HCT116 (cell line): Measurements from ENCODE around the gene NPPC. TPM values are rescaled to one million over a fixed set of nuclear protein-coding genes. Genes with fewer than 3 reads are reported as not detected.
"Not testable (repeated sequence)": the region's sequence is repeated elsewhere in the genome, so short reads cannot be mapped to it uniquely, and the experiment has no call there.

Experiments used
- ATAC-seq: fragments of 200-7000 bp; cut with Tn5 transposase; 2 replicates; pipeline ENCODE4 v1.9.1; 2020; ENCODE audit warnings: mild to moderate bottlenecking, moderate library complexity
- BruUV-seq: library from RNA; stranded (reverse); fragments of 400-500 nt; replicated peaks from 2 replicates; lab custom pipeline; 2021; lab: Mats Ljungman, UMichigan
- CTCF ChIA-PET: fragments of 300-600 bp; sonication (Branson Sonifier 250); formaldehyde crosslinking; loops from one replicate; lab custom pipeline; 2021; ENCODE audit warnings: antibody characterized with exemption; lab: Charles Lee
- POLR2A ChIA-PET: fragments of 300-600, 350-600 bp; sonication (Branson Sonifier 250); formaldehyde crosslinking; loops from one replicate; lab custom pipeline; 2021; ENCODE audit warnings: antibody characterized with exemption; lab: Charles Lee
- RAD21 ChIA-PET, 2 experiments: fragments of 300-600 bp; sonication (Branson Sonifier 250); formaldehyde crosslinking; loops; one replicate each; lab custom pipeline; 2023; ENCODE audit warnings: low total read pairs in 2 of 2; ENCODE audit not compliant: uncharacterized antibody in 2 of 2, unreplicated experiment in 2 of 2, low non-redundant PET in 1 of 2; lab: Charles Lee
- DNase-seq: peaks from one replicate; pipeline ENCODE4 v3.0.0-alpha.2; 2010; ENCODE audit warnings: low read depth, low spot score
- H2AFZ ChIP-seq: fragments of 200-600 bp; shearing (Covaris generic), sonication (generic); 2 replicates; pipeline ENCODE4 v1.6.1; 2017; ENCODE audit warnings: low read depth, mixed run types, mixed read lengths, antibody characterized with exemption, low read length; ENCODE audit not compliant: poor library complexity, severe bottlenecking
- H3K27ac ChIP-seq: 2 replicates; pipeline ENCODE4 v1.5.1; 2012; ENCODE audit warnings: low read depth, low read length
- H3K27me3 ChIP-seq: fragments of 200-600 bp; sonication (generic); 2 replicates; pipeline ENCODE4 v1.6.1; 2016; ENCODE audit warnings: mixed run types, low read length, mixed read lengths; ENCODE audit not compliant: insufficient read depth
- H3K36me3 ChIP-seq, 2 experiments: fragments of 200-500 bp in 1 of 2; fragments of 200-600 bp in 1 of 2; sonication (Bioruptor generic) in 1 of 2; sonication (generic) in 1 of 2; 2 replicates each; pipeline versions ENCODE4 v1.5.1 to v1.6.1; 2014 to 2016; ENCODE audit warnings: low read length in 2 of 2, inconsistent platforms in 1 of 2, mixed read lengths in 1 of 2, mixed run types in 1 of 2; ENCODE audit not compliant: insufficient read depth in 2 of 2, control insufficient read depth in 1 of 2
- H3K4me1 ChIP-seq, 2 experiments: fragments of 200-600 bp in 1 of 2; sonication (generic) in 1 of 2; 2 replicates each; pipeline versions ENCODE4 v1.5.1 to v1.6.1; 2012 to 2017; ENCODE audit warnings: low read length in 2 of 2, inconsistent platforms in 1 of 2, mild to moderate bottlenecking in 1 of 2, mixed read lengths in 1 of 2, mixed run types in 1 of 2, moderate library complexity in 1 of 2; ENCODE audit not compliant: insufficient read depth in 2 of 2, control insufficient read depth in 1 of 2
- H3K4me2 ChIP-seq: fragments of 200-600 bp; sonication (generic); 2 replicates; pipeline ENCODE4 v1.6.1; 2017; ENCODE audit warnings: mixed run types, low read length, mixed read lengths
- H3K4me3 ChIP-seq, 2 experiments: fragments of 200-600 bp in 1 of 2; sonication (generic) in 1 of 2; replicated peaks in 1 of 2; 2 replicates each; pipeline ENCODE4 v1.5.1; 2011 to 2016; ENCODE audit warnings: low read length in 2 of 2, control low read depth in 1 of 2, low read depth in 1 of 2, mild to moderate bottlenecking in 1 of 2, mixed read lengths in 1 of 2, mixed run types in 1 of 2
- H3K79me2 ChIP-seq: fragments of 200-600 bp; sonication (generic); 2 replicates; pipeline ENCODE4 v1.6.1; 2017; ENCODE audit warnings: mild to moderate bottlenecking, mixed run types, low read length, moderate library complexity, mixed read lengths; ENCODE audit not compliant: insufficient read depth
- H3K9ac ChIP-seq: fragments of 200-600 bp; sonication (generic); 2 replicates; pipeline ENCODE4 v1.6.1; 2016; ENCODE audit warnings: low read length, mixed read lengths
- H3K9me2 ChIP-seq: fragments of 200-600 bp; sonication (generic), shearing (Covaris generic); 2 replicates; pipeline ENCODE4 v1.6.1; 2017; ENCODE audit warnings: mixed run types, mild to moderate bottlenecking, moderate library complexity; ENCODE audit not compliant: insufficient read depth
- H3K9me3 ChIP-seq, 2 experiments: fragments of 200-500 bp in 1 of 2; fragments of 200-600 bp in 1 of 2; sonication (Bioruptor generic) in 1 of 2; sonication (generic) in 1 of 2; 2 replicates each; pipeline ENCODE4 v1.6.1; 2014 to 2017; ENCODE audit warnings: low read length in 2 of 2, mixed read lengths in 2 of 2, inconsistent platforms in 1 of 2, low read depth in 1 of 2, mild to moderate bottlenecking in 1 of 2, mixed run types in 1 of 2, moderate library complexity in 1 of 2; ENCODE audit not compliant: control insufficient read depth in 1 of 2, insufficient read depth in 1 of 2
- H4K20me1 ChIP-seq: fragments of 200-600 bp; sonication (generic), shearing (Covaris generic); 2 replicates; pipeline ENCODE4 v1.6.1; 2017; ENCODE audit warnings: mixed run types, mild to moderate bottlenecking, moderate library complexity; ENCODE audit not compliant: insufficient read depth
- CTCF ChIP-seq, 3 experiments: fragments of 200-600 bp in 1 of 3; sonication (generic) in 1 of 3; IDR thresholded peaks in 2 of 3; conservative IDR thresholded peaks in 1 of 3; 2 replicates each; pipeline ENCODE4 v1.5.1; 2012 to 2017; ENCODE audit warnings: low read depth in 2 of 3, low read length in 2 of 3, antibody characterized with exemption in 1 of 3, borderline replicate concordance in 1 of 3, control low read depth in 1 of 3, mild to moderate bottlenecking in 1 of 3, mixed read lengths in 1 of 3, mixed run types in 1 of 3, moderate library complexity in 1 of 3; ENCODE audit not compliant: insufficient read depth in 1 of 3
- EGR1 ChIP-seq: IDR thresholded peaks from 2 replicates; pipeline ENCODE4 v1.6.1; 2012; ENCODE audit warnings: low read depth
- EZH2phosphoT487 ChIP-seq: fragments of 200-600 bp; IDR thresholded peaks from 2 replicates; pipeline ENCODE4 v1.6.1; 2018; ENCODE audit warnings: antibody characterized with exemption, borderline replicate concordance
- RAD21 ChIP-seq: IDR thresholded peaks from 2 replicates; pipeline ENCODE4 v1.6.1; 2012; ENCODE audit warnings: low read depth, mild to moderate bottlenecking
- SIN3A ChIP-seq: IDR thresholded peaks from 2 replicates; pipeline ENCODE4 v1.6.1; 2012; ENCODE audit warnings: low read depth
- SP1 ChIP-seq: IDR thresholded peaks from 2 replicates; pipeline ENCODE4 v1.6.1; 2012; ENCODE audit warnings: low read depth
- YY1 ChIP-seq: IDR thresholded peaks from 2 replicates; pipeline ENCODE4 v1.6.1; 2011; ENCODE audit warnings: low read length, low read depth, moderate library complexity, mild to moderate bottlenecking; ENCODE audit not compliant: insufficient replicate concordance; ENCODE audit errors: extremely low read depth
- ZFX ChIP-seq: fragments of 450-650 bp; IDR thresholded peaks from 2 replicates; pipeline ENCODE4 v1.6.1; 2017
- intact Hi-C: fragments of 100-400 bp; cut with micrococcal nuclease; formaldehyde crosslinking; loops from 2 replicates; pipeline ENCODE4 v1.10.0; 2022
- total RNA-seq: library from RNA; stranded (reverse); gene quantifications from one replicate; pipeline ENCODE4 v1.2.1, GENCODE V29; 2021; ENCODE audit not compliant: unreplicated experiment

Gene NPPC
- total RNA-seq, 1 experiment from 2014 or later: 0.52 TPM

DNA sequence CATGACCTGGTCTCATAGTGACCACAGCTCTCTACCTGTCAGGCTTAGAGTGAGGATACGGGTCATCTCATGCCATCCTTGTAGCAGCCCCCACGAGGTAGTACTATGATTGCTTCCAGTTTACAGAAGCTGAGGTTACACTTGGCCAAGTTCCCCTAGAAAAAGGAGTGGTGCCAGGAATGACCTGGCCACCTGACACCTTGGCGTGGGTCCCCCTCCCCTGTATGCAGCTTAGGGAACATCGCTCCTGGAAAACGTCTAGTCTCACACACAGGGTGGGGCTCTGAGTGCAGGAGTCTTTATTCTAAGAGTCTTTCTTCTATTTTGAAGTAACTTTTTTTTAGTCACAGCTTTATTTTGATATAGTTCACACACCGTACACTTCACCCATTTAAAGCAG lies 14.8 kb downstream of the NPPC start:
- POLR2A ChIA-PET: no interaction called here
- H3K27me3 ChIP-seq: no peaks in the 10 kb centered on the region
- no peak overlapping the region for H3K9ac ChIP-seq
- no TSS peak for BruUV-seq
- no peaks in the 10 kb centered on the region for H3K79me2 ChIP-seq
- TF ChIP-seq RAD21 (no peak), EGR1 (no peak), SP1 (no peak), CTCF (IDR thresholded peaks at IDR 0.05 in 2 of 3, conservative IDR thresholded peaks at IDR 0.05 in 1 of 3; ENCODE audit: borderline replicate concordance in 1 of 3, insufficient read depth in 1 of 3, low read depth in 2 of 3, low read length in 2 of 3) (no peak)
- no peak overlapping the region for H2AFZ ChIP-seq
- no peaks in the 10 kb centered on the region for H3K9me3 ChIP-seq
- peaks cover 0 to under 1% of the 10 kb centered on the region in 2 experiments; a peak in 1 of 4 replicates for H3K4me1 ChIP-seq
- no peak overlapping the region for H3K27ac ChIP-seq
- no peak overlapping the region for H3K4me2 ChIP-seq
- H3K36me3 ChIP-seq: no peaks in the 10 kb centered on the region
- DNase-seq (no peak), ATAC-seq (no peak)
- intact Hi-C loops: no loop called here
- no peak overlapping the region for H3K4me3 ChIP-seq
- H3K9me2 ChIP-seq: no peaks in the 10 kb centered on the region
- RAD21 ChIA-PET: interaction anchor here in 1 of 2 experiments (0.7 kb wide), 1 partner anchor 11 kb away, joined by 3 read pairs; no protein-coding TSS in a partner anchor
- CTCF ChIA-PET: interaction anchor here (0.8 to 3.3 kb wide), 2 partner anchors 11 to 18 kb away, joined by 3 to 13 read pairs; no protein-coding TSS in a partner anchor
- no peaks in the 10 kb centered on the region for H4K20me1 ChIP-seq

DNA sequence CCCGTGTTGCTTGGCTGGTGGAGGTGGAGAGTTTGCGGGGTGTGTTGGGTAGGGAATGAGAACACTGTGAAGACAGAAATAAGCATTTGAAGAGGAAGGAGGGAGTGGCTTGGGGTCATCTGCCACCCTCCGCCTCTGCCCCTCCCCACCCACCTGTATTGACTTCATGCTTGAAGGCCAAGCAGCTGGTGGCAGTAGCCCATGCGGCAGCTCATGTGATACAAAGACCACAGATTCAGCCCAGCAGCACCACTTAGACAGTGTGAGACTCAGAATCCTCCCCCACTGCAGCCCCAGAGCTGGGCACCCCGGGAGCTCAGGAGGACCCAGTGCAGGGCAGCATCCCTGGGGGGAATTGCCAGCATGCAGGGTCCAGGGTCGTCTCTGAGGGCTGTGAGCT lies 15.4 kb downstream of the NPPC start:
- RAD21 ChIA-PET: interaction anchor here in 1 of 2 experiments (0.7 kb wide), 1 partner anchor 11 kb away, joined by 3 read pairs; no protein-coding TSS in a partner anchor
- DNase-seq: no peak
- Histone ChIP-seq H4K20me1 (no peaks in the 10 kb centered on the region), H3K27ac (no peak overlapping the region), H2AFZ (no peak overlapping the region), H3K9me2 (no peaks in the 10 kb centered on the region), H3K36me3 (no peaks in the 10 kb centered on the region), H3K9me3 (no peaks in the 10 kb centered on the region), H3K79me2 (no peaks in the 10 kb centered on the region), H3K27me3 (no peaks in the 10 kb centered on the region), H3K4me2 (no peak overlapping the region), H3K4me3 (no peak overlapping the region), H3K9ac (no peak overlapping the region), H3K4me1 (peaks cover 0 to 5% of the 10 kb centered on the region in 2 experiments; a peak in 1 of 4 replicates)
- intact Hi-C loops: no loop called here
- no peak for ATAC-seq
- POLR2A ChIA-PET: interaction anchor here (1.3 kb wide), 1 partner anchor 10 kb away, joined by 3 read pairs; no protein-coding TSS in a partner anchor
- CTCF ChIA-PET: interaction anchor here (3.3 kb wide), 1 partner anchor 10 kb away, joined by 13 read pairs; no protein-coding TSS in a partner anchor
- BruUV-seq: no TSS peak
- TF ChIP-seq EGR1 (no peak), YY1 (no peak), CTCF (IDR thresholded peaks at IDR 0.05 in 2 of 3, conservative IDR thresholded peaks at IDR 0.05 in 1 of 3; ENCODE audit: borderline replicate concordance in 1 of 3, insufficient read depth in 1 of 3, low read depth in 2 of 3, low read length in 2 of 3) (no peak), EZH2phosphoT487 (no peak), ZFX (no peak), SIN3A (no peak)

DNA sequence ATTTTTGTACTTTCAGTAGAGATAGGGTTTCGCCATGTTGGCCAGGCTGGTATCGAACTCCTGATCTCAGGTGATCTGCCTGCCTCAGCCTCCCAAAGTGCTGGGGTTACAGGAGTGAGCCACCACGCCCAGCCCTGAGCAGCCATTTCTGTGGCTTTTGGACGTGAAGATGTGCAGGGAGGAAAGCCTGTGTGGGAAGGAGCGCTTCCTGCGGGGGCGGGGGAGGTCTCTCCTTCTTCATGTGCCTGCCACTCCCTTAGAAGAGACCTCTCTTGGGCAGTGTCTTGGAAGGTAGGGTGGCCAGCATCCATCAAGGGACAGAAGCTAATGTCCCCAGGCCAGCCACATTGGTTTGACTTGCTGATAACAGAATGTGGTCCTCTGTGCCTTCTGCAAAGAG lies 16.0 kb downstream of the NPPC start:
- DNase-seq, H2AFZ ChIP-seq, H3K27me3 ChIP-seq, H4K20me1 ChIP-seq, RAD21 ChIA-PET, BruUV-seq, H3K4me2 ChIP-seq, H3K4me3 ChIP-seq, H3K79me2 ChIP-seq, intact Hi-C loops, H3K4me1 ChIP-seq, H3K36me3 ChIP-seq, H3K9me2 ChIP-seq, H3K27ac ChIP-seq, ATAC-seq, H3K9ac ChIP-seq, H3K9me3 ChIP-seq: not testable (repeated sequence)
- CTCF ChIA-PET: interaction anchor here (3.3 kb wide), 1 partner anchor 9 kb away, joined by 13 read pairs; no protein-coding TSS in a partner anchor
- POLR2A ChIA-PET: interaction anchor here (1.3 kb wide), 1 partner anchor 9 kb away, joined by 3 read pairs; no protein-coding TSS in a partner anchor
